BLaER1 treated with 17β-estradiol and CSF1 and Interleukin-3, amounts not matched to agents 10 nM and 100 nM (cell line): ENCODE data around the gene TAS2R14.

ENCODE experiments used
- H3K27ac ChIP-seq, 11 experiments: shearing (Covaris generic); formaldehyde crosslinking; 2 replicates each; pipeline ENCODE4 v1.8.1; 2022
- H3K27me3 ChIP-seq, 11 experiments: shearing (Covaris generic); formaldehyde crosslinking; 2 replicates each; pipeline ENCODE4 v1.8.1; 2022
- H3K36me3 ChIP-seq, 11 experiments: shearing (Covaris generic); formaldehyde crosslinking; 2 replicates each; pipeline ENCODE4 v1.8.1; 2022
- H3K4me1 ChIP-seq, 10 experiments: shearing (Covaris generic); formaldehyde crosslinking; 2 replicates each; pipeline ENCODE4 v1.8.1; 2022
- H3K4me2 ChIP-seq, 11 experiments: shearing (Covaris generic); formaldehyde crosslinking; 2 replicates each; pipeline ENCODE4 v1.8.1; 2022
- H3K4me3 ChIP-seq, 10 experiments: shearing (Covaris generic); formaldehyde crosslinking; 2 replicates each; pipeline ENCODE4 v1.8.1; 2022
- H3K9ac ChIP-seq, 11 experiments: shearing (Covaris generic); formaldehyde crosslinking; 2 replicates each; pipeline ENCODE4 v1.8.1; 2022
- H3K9me3 ChIP-seq, 11 experiments: shearing (Covaris generic); formaldehyde crosslinking; replicated peaks in 1 of 11; 2 replicates each; pipeline ENCODE4 v1.8.1; 2022
- H4K20me1 ChIP-seq, 11 experiments: shearing (Covaris generic); formaldehyde crosslinking; 2 replicates each; pipeline ENCODE4 v1.8.1; 2022
- Cebpa-rat ChIP-seq, 11 experiments: shearing (Covaris generic); IDR thresholded peaks; 2 replicates each; pipeline ENCODE4 v1.8.1; 2022

TAS2R14 gene

GRCh38 chr12:10896854-10897253, 42.2 kb downstream of the TAS2R14 start:
- no peak for TF ChIP-seq Cebpa-rat (IDR thresholded peaks at IDR 0.05)
- Histone ChIP-seq H3K27me3 (no peaks in the 10 kb centered on the region), H3K27ac (no peak overlapping the region), H3K9me3 (peaks cover 0 to 10% (median 0%) of the 10 kb centered on the region in 11 experiments; a peak in 3 of 22 replicates), H3K4me3 (no peak overlapping the region), H3K4me2 (no peak overlapping the region), H4K20me1 (no peaks in the 10 kb centered on the region; a peak in 1 of 22 replicates), H3K36me3 (peaks cover 0 to 18% (median 4%) of the 10 kb centered on the region in 11 experiments; a peak in 7 of 22 replicates), H3K9ac (no peak overlapping the region), H3K4me1 (no peaks in the 10 kb centered on the region)

GRCh38 chr12:10891937-10892336, 47.1 kb downstream of the TAS2R14 start:
- no peak overlapping the region for H3K4me2 ChIP-seq
- H4K20me1 ChIP-seq = no peaks in the 10 kb centered on the region
- H3K4me3 ChIP-seq = no peak overlapping the region
- no peak overlapping the region for H3K9ac ChIP-seq
- no peak overlapping the region for H3K27ac ChIP-seq
- H3K4me1 ChIP-seq = no peaks in the 10 kb centered on the region
- TF ChIP-seq Cebpa-rat (IDR thresholded peaks at IDR 0.05) = no peak
- no peaks in the 10 kb centered on the region for H3K27me3 ChIP-seq
- peaks cover 0 to 15% (median 4%) of the 10 kb centered on the region in 11 experiments; a peak in 8 of 22 replicates for H3K36me3 ChIP-seq
- H3K9me3 ChIP-seq = no peaks in the 10 kb centered on the region

- H3K27ac ChIP-seq = no peak overlapping the region
- no peak overlapping the region for H3K4me2 ChIP-seq
- H3K4me1 ChIP-seq = no peaks in the 10 kb centered on the region
- H3K4me3 ChIP-seq = no peak overlapping the region
- peaks cover 0 to 9% (median 0%) of the 10 kb centered on the region in 11 experiments; a peak in 7 of 22 replicates for H3K36me3 ChIP-seq
- no peaks in the 10 kb centered on the region for H3K27me3 ChIP-seq
- no peak for TF ChIP-seq Cebpa-rat (IDR thresholded peaks at IDR 0.05)
- H4K20me1 ChIP-seq = no peaks in the 10 kb centered on the region
- no peak overlapping the region for H3K9ac ChIP-seq
- H3K9me3 ChIP-seq = no peaks in the 10 kb centered on the region
These were observed 49.8 kb downstream of the TAS2R14 start for GRCh38 chr12:10889226-10889625.
